GM18858 (cell line): ENCODE measurements around the gene GPRC5A.
A peak's percentile ranks its signal among the peaks of the same experiment; 100 is the strongest.

ENCODE experiments used
- ATAC-seq: cut with Tn5 transposase; IDR thresholded peaks from one replicate; pipeline ENCODE4 v1.9.1; 2021; ENCODE audit not compliant: unreplicated experiment

The GPRC5A gene

DNA sequence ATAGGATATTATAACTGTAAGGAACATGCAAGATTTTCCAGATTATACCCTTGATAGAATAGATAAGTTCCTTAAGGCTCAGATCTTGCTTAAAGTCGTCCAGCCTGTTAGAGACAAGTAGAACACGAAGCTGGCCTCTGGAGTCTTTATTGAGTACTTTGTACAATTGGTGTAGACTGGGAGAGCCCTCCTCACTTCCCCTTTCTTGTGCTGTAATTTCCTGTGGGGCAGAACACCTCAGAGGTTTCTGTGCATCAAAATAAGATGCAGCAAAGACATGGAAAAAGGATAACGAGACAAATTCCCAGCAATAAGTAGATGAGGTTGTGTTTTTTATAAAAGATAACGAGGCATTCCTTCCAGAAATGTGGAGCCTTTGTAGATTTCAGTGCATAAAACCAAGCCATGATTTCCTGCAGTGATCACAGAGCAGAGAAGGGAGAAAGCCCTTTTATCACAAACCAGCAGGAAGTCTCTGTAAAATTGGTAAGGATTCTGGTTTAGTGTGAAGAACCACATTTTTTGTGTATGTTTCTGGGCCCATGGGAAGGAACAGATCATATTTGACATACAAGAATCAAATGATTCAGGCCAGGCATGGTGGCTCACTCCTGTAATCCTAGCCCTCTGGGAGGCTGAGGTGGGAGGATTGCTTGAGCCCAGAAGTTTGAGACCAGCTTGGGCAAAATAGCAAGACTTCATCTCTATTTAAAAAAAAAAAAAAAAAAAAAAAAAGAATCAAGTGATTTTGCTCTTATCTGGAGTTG lies 18.0 kb downstream of the GPRC5A start:
- ATAC-seq: no peak

DNA sequence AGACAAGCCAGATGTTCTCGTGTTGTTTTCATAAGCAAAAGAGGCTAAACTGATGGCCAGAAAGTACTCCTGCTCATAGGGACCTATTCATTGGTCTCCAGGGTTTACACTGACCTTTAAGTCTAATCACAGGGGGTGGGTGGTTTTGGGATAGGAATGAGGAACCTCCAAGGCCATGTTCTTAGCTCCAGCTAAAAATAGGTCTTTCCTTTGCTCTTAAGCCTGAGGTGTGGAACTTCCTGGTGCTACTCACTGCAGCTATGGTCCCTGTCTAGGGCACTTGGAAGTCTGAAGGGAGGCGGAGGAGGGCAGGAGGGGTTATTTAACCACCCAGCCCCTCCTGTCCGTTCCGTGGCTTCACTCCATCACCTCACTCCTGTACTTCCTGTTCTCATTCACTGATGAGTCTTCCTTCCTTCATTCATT lies 18.6 kb downstream of the GPRC5A start:
- no peak for ATAC-seq

- ATAC-seq: no peak
These were observed 21.3 kb downstream of the GPRC5A start for GRCh38 chr12:12912711-12913110.

- ATAC-seq: no peak
These were observed 24.3 kb downstream of the GPRC5A start for GRCh38 chr12:12915656-12916055.

- peak; percentile 86 for ATAC-seq
These were observed 25.0 kb downstream of the GPRC5A start for GRCh38 chr12:12916135-12916944.

DNA sequence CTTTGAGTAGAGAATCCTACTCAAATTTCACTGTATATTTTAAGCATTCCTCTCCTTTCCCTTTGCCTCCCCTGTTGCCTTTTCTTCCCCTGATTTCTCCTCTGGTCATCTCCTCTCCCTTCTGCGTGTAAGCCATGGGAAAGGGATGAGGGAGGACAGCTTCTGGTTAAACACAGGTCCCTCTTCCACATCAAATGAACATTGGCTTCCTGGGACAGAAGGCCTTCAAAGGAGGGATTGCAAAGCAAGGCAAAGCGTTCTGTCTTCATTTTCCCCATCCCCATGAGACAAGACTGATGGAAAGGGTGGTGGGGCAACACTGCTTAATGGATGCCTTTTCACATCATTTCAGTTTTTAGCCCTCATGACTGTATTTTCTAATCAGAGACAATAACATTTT lies 26.2 kb downstream of the GPRC5A start:
- no peak for ATAC-seq

DNA sequence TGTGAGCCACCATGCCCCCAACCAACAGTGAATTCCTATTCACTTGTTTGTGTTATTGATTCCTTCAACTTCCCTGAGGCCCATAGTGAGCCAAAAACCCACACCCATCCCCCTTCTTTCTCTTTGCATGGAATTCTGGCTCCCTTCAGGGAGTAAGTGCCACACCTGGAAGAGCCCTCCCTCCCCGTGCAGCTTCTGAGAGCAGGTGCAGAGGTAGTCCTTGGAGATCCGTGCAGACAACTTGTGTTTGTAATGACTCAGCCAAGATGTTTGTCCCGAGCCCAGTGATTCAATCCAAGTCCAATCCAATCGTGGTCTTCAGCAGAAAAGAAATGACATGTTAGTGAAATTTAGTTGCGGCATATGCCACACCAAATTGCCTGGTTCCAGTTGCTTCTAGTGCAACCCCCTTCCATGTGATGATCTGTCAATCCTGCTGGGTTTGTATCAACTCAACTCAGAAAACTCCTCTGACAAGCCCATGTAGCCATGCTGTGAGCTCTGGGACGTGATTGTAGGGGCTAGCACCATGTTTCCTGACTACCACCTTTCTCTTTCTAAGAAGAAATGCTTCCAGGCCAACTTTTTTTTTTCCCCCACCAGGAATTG lies 27.5 kb downstream of the GPRC5A start:
- no peak for ATAC-seq

DNA sequence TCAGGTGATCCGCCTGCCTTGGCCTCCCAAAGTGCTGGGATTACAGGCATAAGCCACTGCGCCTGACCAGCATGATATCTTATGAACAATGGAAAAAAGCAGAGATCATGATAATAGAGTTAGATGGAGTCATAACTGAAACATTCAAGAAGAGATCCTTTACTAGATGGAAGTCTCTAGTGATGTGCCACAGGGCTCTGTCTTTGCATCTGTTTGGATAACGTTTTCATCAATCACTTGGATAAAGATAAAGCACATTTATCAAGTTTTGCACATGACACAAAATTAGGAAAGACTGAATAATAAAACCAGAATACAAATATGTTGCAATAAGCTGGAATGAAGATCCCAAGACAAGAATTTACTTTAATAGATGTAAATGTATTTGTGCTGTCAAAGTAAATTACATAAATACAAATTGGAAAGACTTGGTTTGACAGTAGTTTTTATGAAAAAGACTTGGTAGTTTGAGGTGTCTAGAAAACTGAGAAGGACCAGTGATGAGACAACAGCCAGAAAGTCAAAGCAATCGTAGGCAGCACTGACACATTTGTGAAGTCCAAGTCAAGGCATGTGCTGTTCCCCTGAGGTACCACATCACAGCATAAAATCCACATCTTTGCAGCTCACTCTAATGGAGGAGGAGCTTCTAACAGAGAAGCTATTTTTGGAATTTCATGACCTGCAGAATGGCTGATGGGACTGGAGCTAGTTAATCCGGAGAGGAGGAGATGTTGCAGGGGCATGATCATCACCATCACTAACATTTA lies 28.5 kb downstream of the GPRC5A start:
- no peak for ATAC-seq

DNA sequence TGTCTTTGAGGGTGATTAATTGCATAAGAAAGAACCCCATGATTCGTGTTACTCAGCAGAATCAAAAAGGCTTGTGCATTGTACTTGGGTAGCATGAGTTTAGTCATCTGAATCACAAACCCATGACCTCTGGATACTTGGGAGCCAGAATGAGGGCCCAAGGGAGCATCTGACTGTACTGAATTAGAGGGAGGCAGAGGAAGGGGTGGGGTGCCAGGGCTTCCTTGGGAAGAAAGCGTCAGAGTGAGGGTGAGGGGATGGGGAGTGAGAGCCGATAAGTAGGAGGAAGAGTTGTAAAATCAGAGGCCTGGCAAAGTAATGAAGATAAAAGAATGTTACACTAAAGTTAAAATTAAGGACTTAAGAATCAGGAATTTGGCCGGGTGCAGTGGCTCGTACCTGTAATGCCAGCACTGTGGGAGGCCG lies 30.8 kb downstream of the GPRC5A start:
- no peak for ATAC-seq

DNA sequence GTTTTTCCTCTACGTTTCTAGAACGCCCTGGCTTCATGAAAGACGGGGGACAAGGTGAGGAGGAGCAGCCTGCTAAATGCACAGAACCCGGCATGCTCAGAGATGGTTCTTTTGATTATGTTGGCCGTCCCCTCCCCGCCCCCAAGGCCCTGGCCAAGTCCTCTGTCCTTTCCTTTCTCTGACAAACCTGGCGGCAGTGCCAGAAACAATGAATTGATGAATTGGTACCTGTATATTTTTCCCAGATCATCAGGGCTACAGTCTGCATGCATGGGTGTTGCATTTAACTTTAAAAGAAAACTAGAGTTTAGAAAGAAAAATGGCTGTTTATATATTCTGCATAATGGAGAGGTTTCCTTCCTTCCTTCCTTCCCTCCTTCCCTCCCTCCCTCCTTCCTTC lies 31.6 kb downstream of the GPRC5A start:
- no peak for ATAC-seq

GRCh38 chr12:12924169-12924568 lies 32.8 kb downstream of the GPRC5A start:
- no peak for ATAC-seq

- no peak for ATAC-seq
These were observed 34.0 kb downstream of the GPRC5A start for GRCh38 chr12:12925388-12925787.

- no peak for ATAC-seq
These were observed 35.3 kb downstream of the GPRC5A start for GRCh38 chr12:12926571-12927071.

GRCh38 chr12:12927211-12928079 lies 36.1 kb downstream of the GPRC5A start:
- ATAC-seq: no peak

DNA sequence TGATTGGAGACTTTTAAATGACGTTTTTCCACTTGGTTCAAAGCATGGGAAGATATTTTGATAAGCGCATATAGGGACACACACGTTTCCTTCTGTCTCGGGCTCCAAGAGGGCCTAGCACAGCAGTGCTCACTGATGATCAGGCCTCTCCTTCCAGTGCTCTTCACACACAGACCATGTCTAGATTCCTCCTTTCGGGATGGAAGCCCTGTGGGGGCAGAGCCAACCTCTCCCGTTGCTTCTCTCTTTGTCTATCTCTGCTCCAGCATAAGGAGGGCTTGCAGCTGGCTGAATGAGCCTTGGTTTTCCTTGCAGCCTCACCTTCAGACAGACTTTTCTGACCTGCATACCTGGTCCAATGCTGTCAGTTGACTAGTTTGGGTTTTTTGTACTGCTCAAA lies 38.3 kb downstream of the GPRC5A start:
- ATAC-seq: no peak

GRCh38 chr12:12930633-12931219 lies 39.4 kb downstream of the GPRC5A start:
- ATAC-seq: no peak

GRCh38 chr12:12933742-12934141 lies 42.4 kb downstream of the GPRC5A start:
- no peak for ATAC-seq

- no peak for ATAC-seq
These were observed 43.2 kb downstream of the GPRC5A start for GRCh38 chr12:12934556-12934955.

- no peak for ATAC-seq
These were observed 45.7 kb downstream of the GPRC5A start for GRCh38 chr12:12936983-12937491.
